HEK293 (cell line): Measurements from ENCODE around the gene INPP4B.

Experiments used
- CTCF ChIP-seq: fragments of 450-650 bp; formaldehyde crosslinking; IDR thresholded peaks from 2 replicates; pipeline ENCODE4 v1.5.1; 2016; ENCODE audit warnings: missing biosample characterization, missing genetic modification characterization
- GLI4 ChIP-seq: fragments of 450-650 bp; formaldehyde crosslinking; IDR thresholded peaks from 2 replicates; pipeline ENCODE4 v1.5.1; 2016; ENCODE audit warnings: missing biosample characterization, missing genetic modification characterization
- KLF10 ChIP-seq: fragments of 450-650 bp; IDR thresholded peaks from 2 replicates; pipeline ENCODE4 v1.5.1; 2018; ENCODE audit warnings: missing biosample characterization, mild to moderate bottlenecking, missing genetic modification characterization
- MEIS1 ChIP-seq: sonication (generic); formaldehyde crosslinking; IDR thresholded peaks from 2 replicates; pipeline ENCODE4 v1.8.1; 2022; ENCODE audit warnings: missing genetic modification reagents, mild to moderate bottlenecking, borderline replicate concordance
- SALL2 ChIP-seq: fragments of 450-650 bp; formaldehyde crosslinking; IDR thresholded peaks from 2 replicates; pipeline ENCODE4 v1.5.0; 2017; ENCODE audit warnings: missing biosample characterization, mild to moderate bottlenecking, missing genetic modification characterization, borderline replicate concordance
- TCF7L2 ChIP-seq: IDR thresholded peaks from 2 replicates; pipeline ENCODE4 v1.6.1; 2011; ENCODE audit warnings: low read depth, mild to moderate bottlenecking, inconsistent platforms, low read length, moderate library complexity, borderline replicate concordance
- ZBTB17 ChIP-seq: fragments of 450-650 bp; formaldehyde crosslinking; IDR thresholded peaks from 2 replicates; pipeline ENCODE4 v1.5.1; 2016; ENCODE audit warnings: missing biosample characterization, missing genetic modification characterization
- ZNF19 ChIP-seq: fragments of 450-650 bp; formaldehyde crosslinking; IDR thresholded peaks from 2 replicates; pipeline ENCODE4; 2016; ENCODE audit warnings: missing biosample characterization, missing genetic modification characterization, low read depth
- ZNF274 ChIP-seq, 2 experiments: fragments of 200-500 bp in 1 of 2; fragments of 450-650 bp in 1 of 2; sonication (Bioruptor generic) in 1 of 2; formaldehyde crosslinking in 1 of 2; IDR thresholded peaks; 2 replicates each; pipeline versions ENCODE4 v1.5.1 to v1.6.1; 2014 to 2016; ENCODE audit warnings: borderline replicate concordance in 1 of 2, inconsistent platforms in 1 of 2, low read length in 1 of 2, missing biosample characterization in 1 of 2, missing genetic modification characterization in 1 of 2
- ZNF302 ChIP-seq: fragments of 450-650 bp; formaldehyde crosslinking; IDR thresholded peaks from 2 replicates; pipeline ENCODE4 v1.5.1; 2016; ENCODE audit warnings: missing biosample characterization, missing genetic modification characterization, low read depth
- ZNF610 ChIP-seq: fragments of 450-650 bp; formaldehyde crosslinking; IDR thresholded peaks from 2 replicates; pipeline ENCODE4 v1.5.1; 2016; ENCODE audit warnings: missing biosample characterization, missing genetic modification characterization, borderline replicate concordance
- TF ChIP-seq, protein P1 (sequence below): fragments of 450-650 bp; formaldehyde crosslinking; IDR thresholded peaks from 2 replicates; pipeline ENCODE4 v1.5.1; 2016; ENCODE audit warnings: missing biosample characterization, missing genetic modification characterization
- TF ChIP-seq, protein P2 (sequence below): fragments of 450-650 bp; formaldehyde crosslinking; IDR thresholded peaks from 2 replicates; pipeline ENCODE4 v1.5.1; 2016; ENCODE audit warnings: missing biosample characterization, missing genetic modification characterization

GRCh38 chr4:142021181-142021580 is 824.9 kb downstream of the INPP4B start:
- TF ChIP-seq TCF7L2 (no peak), SALL2 (tag by site-specific recombination) (no peak), KLF10 (no peak), CTCF (tag by site-specific recombination) (no peak), GLI4 (tag by site-specific recombination) (no peak), ZBTB17 (no peak), ZNF274 (IDR thresholded peaks at IDR 0.05; ENCODE audit: low read length) (no peak), ZNF274 (tag by site-specific recombination; IDR thresholded peaks at IDR 0.05; ENCODE audit: borderline replicate concordance) (no peak), ZNF610 (tag by site-specific recombination) (no peak), ZNF302 (tag by site-specific recombination) (no peak), MEIS1 (no peak), ZNF19 (no peak)
- TF ChIP-seq, protein P1, sequence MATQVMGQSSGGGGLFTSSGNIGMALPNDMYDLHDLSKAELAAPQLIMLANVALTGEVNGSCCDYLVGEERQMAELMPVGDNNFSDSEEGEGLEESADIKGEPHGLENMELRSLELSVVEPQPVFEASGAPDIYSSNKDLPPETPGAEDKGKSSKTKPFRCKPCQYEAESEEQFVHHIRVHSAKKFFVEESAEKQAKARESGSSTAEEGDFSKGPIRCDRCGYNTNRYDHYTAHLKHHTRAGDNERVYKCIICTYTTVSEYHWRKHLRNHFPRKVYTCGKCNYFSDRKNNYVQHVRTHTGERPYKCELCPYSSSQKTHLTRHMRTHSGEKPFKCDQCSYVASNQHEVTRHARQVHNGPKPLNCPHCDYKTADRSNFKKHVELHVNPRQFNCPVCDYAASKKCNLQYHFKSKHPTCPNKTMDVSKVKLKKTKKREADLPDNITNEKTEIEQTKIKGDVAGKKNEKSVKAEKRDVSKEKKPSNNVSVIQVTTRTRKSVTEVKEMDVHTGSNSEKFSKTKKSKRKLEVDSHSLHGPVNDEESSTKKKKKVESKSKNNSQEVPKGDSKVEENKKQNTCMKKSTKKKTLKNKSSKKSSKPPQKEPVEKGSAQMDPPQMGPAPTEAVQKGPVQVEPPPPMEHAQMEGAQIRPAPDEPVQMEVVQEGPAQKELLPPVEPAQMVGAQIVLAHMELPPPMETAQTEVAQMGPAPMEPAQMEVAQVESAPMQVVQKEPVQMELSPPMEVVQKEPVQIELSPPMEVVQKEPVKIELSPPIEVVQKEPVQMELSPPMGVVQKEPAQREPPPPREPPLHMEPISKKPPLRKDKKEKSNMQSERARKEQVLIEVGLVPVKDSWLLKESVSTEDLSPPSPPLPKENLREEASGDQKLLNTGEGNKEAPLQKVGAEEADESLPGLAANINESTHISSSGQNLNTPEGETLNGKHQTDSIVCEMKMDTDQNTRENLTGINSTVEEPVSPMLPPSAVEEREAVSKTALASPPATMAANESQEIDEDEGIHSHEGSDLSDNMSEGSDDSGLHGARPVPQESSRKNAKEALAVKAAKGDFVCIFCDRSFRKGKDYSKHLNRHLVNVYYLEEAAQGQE (tag by site-specific recombination): no peak
- TF ChIP-seq, protein P2, sequence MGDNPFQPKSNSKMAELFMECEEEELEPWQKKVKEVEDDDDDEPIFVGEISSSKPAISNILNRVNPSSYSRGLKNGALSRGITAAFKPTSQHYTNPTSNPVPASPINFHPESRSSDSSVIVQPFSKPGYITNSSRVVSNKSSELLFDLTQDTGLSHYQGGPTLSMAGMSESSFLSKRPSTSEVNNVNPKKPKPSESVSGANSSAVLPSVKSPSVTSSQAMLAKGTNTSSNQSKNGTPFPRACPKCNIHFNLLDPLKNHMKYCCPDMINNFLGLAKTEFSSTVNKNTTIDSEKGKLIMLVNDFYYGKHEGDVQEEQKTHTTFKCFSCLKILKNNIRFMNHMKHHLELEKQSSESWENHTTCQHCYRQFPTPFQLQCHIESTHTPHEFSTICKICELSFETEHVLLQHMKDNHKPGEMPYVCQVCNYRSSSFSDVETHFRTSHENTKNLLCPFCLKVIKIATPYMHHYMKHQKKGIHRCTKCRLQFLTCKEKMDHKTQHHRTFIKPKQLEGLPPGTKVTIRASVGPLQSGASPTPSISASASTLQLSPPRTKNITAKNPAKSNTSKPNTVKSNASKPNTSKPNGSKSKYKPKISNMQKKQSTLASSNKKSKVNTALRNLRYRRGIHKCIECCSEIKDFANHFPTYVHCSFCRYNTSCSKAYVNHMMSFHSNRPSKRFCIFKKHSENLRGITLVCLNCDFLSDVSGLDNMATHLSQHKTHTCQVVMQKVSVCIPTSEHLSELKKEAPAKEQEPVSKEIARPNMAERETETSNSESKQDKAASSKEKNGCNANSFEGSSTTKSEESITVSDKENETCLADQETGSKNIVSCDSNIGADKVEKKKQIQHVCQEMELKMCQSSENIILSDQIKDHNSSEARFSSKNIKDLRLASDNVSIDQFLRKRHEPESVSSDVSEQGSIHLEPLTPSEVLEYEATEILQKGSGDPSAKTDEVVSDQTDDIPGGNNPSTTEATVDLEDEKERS (tag by site-specific recombination): no peak
